Measurements from ENCODE around the gene DDX31.
"Not testable (repeated sequence)": the region's sequence is repeated elsewhere in the genome, so short reads cannot be mapped to it uniquely, and the experiment has no call there.

The DDX31 gene

DNA sequence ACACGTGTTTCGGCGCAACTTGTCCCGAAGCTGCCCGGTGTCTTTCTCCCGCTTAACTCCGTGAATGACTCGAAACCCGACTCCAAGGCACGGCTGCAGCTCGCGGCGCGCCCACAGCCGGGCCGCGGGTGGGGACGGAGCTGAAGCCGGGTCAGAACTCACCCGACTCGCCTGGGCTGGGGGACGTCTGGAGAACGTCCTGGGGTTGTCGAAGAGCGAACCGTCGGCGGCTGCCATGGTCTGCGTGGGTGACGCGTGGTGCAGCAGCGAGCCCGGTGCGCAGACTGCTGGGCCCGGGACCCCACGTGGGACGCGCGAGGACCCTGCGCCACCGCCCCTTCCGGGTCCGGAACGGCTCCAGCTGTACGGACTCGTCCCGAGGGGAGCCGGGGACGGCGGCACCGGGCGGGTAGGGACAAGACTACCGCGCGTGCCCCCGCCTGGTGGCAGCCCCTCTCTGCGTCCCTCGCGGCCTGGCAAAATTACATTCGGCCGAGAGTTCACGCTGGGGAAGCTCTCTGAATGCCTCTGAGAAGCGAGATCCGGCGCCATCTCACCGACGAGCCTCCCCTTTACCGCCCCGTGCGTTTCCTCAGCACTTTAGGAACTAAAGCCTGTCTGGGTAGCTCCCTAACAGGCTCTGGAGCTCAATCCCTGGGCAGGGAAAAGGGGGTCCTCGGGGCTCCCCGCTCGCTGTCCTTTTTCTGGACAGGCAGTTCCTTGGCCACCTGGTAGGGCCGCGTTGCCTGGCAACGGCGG is at the start of gene DDX31:
DDX31 (minus strand) TSS at position 286 of the 759 bp plus-strand sequence; CDS start at position 237, 49 bp downstream.
- peak; percentile 72 to 97 (median 97) for DNase-seq

- DNase-seq = not testable (repeated sequence)
These were observed 48.7 kb upstream of the DDX31 start for GRCh38 chr9:132718381-132718928.

DNA sequence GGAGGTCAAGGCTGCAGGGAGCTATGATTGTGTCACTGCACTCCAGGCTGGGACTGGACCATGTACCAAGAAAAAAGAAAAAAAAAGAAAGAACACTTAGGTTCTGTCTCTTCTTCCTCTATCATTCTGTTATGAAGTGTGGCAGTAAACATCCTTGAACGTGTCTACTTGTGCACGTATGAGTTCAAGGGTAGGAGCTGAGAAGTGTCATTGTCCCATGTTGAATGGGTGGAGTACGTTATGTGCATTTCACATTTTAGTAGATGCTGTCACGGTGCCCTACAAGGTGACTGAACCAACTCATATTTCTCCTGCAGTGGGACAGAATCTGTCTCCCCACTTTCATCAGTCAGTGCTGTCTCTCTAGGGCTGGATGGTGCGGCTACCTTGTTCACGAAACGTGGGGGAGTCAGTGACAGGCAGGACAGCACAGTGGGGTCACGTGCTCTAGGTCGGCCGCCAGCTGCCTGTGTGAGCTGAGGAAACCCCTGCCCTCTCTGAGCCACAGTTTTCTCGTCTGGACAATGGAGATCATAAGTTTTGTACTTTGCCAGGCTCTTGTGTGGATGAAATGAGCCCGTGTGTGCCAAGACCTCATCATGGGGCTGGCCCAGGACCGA is 47.7 kb upstream of the DDX31 start:
- DNase-seq = no peak

GRCh38 chr9:132716007-132716406 is 46.2 kb upstream of the DDX31 start:
- no peak for DNase-seq

DNA sequence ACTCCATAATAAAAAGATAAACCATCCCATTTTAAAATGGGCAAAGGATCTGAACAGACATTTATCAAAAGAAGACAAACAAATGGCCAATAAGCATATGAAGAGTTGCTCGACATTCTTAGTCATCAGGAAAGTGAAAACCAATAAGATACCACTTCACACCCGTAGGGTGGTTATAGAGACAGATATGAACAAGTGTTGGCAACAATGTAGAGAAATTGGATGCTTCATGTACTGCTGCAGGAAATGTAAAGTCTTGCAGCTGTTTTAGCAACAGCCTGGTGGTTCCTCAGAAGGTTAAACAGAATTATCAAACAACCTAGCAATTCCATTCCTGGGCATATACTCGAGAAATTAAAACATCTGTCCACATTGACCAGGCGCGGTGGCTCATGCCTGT is 43.0 kb upstream of the DDX31 start:
- DNase-seq = no peak

- no peak for DNase-seq
These were observed 42.1 kb upstream of the DDX31 start for GRCh38 chr9:132711846-132712245.

DNA sequence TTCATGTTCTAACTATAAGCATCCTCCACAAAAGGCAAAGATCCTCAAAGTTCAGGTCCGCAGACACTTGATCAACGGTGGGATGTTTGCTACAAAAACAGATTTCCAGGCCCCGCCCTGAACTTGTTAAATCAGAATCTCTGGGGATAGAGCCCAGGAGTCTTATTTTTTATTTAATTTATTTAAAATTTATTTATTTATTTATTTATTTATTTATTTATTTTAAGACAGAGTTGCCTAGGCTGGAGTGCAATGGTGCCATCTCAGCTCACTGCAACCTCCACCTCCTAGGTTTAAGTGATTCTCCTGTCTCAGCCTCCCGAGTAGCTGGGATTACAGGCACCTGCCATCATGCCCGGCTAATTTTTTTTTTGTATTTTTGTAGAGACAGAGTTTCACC is 41.4 kb upstream of the DDX31 start:
- DNase-seq = not testable (repeated sequence)

GRCh38 chr9:132710333-132710732 is 40.5 kb upstream of the DDX31 start:
- no peak for DNase-seq

- DNase-seq = no peak
These were observed 39.1 kb upstream of the DDX31 start for GRCh38 chr9:132708769-132709430.

- no peak for DNase-seq
These were observed 38.5 kb upstream of the DDX31 start for GRCh38 chr9:132708239-132708638.

DNA sequence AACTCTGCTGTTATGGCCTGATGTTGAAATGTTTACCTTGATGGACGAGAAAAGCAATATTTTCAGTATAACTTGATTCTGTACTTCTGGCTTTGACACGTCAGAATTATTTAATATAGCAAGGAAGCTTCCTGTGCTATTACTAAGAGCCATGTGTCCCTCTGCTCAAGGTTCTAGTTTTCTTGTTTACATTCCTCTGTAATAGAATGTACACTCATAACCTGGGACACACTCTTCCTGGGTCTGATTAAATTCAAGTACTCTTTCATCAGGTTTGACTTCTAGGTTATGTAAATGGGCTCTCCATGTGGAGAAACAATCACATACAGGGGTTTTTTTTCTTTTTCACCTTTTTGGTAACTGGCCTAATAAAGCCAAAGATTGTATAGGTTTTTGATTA is 33.6 kb upstream of the DDX31 start:
- no peak for DNase-seq

- no peak for DNase-seq
These were observed 32.5 kb upstream of the DDX31 start for GRCh38 chr9:132702254-132702653.

DNA sequence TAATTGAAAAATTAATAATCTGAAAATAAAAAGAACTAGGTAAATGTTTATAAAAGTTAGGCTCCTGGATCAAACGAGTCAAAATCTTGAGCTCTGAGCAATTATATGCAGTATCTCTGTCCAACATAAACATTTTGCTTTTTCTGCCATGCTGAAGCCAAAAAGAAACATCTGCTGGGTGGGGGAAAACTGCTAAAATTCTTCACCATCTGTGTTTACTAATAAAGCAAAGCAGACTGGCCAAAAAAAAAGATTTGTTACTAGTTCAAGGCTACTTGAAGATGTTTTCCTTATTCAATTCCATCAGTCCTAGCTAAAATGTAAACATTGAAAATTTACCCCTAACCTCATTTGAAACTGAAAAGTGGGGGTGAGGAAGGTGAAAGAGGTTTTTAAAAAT is 30.2 kb upstream of the DDX31 start:
- DNase-seq = no peak

- DNase-seq = no peak
These were observed 29.2 kb upstream of the DDX31 start for GRCh38 chr9:132698989-132699388.

DNA sequence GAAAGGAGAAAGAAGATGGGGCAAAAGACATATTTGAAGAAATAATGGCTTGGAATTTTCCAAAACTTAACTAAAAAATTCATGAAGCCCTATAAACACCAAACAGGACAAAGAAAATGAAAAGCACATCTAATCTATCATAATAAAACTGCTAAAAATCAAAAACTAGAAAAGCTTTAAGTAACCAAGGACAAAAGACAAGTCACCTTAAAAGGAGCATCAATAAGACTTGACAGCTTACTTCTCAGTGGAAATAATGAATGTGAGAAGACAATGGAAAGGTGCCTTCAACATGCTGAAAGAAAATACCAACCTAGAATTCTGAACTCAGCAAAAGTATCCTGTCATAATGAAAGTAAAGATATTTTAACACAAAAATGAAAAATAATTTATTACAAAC is 27.4 kb upstream of the DDX31 start:
- no peak for DNase-seq

DNA sequence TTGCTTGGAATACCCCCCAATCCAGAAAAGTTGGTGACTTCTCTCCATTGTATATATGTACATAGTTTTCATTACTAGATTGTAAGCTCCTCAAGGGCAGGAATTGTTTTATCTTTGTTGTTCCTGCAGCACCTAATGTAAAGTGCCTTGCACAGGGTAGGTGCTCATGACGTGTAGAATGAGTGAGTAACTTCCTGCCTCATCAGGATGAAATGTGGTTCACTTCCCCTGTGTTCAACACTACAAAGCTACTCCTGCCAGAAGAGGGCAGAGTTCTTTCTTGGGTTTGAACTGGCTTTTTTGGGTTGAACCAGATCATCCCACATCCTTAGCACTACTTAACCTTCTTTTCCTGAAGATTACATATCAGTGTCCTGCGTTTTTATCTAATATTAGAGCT is 24.4 kb upstream of the DDX31 start:
- DNase-seq = no peak

- DNase-seq = no peak
These were observed 20.9 kb upstream of the DDX31 start for GRCh38 chr9:132690696-132691095.

DNA sequence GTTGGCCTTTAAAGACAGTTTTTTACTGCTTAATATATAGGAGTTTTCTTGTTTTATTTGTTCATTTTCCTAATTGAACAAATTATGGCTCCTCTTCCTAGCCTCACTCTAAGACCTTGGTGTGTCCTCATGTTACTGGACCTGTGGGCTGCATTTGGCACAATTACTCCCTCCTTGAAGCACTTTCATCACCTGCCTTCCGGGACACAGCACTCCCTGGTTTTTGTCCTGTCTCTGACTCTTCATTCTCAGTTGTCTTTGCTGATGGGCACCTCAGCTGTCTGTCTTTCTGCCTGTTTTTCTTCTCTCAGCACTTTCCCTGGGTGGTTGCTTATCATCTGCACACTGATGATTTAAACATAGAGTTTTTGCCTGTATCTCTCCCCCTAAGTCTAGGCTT is 14.1 kb upstream of the DDX31 start:
- DNase-seq = no peak

DNA sequence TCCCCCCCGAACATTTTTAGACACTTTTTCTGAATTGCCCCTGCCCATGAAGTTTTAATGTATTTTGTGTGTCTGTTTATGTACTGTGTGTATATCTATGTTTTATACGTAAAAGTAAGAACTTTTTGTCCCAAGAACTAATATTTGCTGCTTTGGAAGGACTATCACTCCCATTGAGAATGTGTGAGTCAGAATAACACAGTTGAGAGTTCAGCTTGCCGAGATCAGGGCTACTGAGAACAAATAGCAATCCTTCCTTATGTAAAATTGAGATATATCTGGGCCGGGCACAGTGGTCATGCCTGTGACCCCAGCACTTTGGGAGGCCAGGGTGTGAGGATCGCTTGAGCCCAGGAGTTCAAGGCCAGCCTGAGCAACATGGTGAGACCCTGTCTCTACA is 11.8 kb upstream of the DDX31 start:
- DNase-seq = no peak

DNA sequence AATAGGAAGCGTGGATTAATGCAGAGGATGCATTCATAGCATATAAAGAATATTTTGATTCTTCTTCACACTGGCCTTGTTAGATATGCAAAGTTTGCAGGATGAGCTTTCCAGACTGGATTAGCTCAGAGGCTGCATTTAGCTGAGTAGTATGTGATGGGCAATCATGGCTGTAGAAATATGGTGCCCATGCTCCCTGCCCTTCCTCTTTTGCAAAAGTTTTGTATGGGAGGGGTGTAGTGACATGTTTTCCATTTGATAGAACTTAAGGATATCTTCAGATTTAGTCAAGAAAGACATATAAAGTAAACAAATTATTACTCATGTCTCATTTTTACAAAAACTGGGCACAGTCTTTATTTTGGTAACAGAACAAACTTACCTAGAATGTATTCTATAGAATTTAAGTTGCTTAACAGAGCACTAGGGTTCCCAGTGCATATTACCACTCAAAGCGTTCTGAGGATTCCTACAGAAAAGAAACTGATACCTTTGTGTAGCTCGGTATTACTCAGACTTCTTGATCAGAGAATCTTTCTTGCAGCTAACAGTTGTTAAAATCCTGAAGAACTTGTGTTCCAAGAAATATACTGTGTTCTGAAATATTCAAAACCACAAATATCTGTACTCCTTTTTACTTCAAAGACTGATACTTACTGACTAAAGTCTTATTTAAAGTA is 10.3 kb upstream of the DDX31 start:
- no peak for DNase-seq

DNA sequence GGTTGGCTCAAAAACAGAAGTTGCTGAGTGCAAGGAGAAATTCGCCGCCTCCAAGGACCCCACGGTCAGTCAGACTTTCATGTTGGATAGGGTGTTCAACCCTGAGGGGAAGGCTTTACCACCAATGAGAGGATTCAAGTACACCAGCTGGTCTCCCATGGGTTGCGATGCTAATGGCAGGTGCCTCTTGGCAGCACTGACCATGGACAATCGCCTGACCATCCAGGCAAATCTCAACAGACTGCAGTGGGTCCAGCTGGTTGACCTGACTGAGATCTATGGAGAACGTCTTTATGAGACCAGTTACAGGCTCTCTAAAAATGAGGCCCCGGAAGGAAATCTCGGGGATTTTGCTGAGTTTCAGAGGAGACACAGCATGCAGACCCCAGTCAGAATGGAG is 8.2 kb upstream of the DDX31 start:
- DNase-seq = no peak

GRCh38 chr9:132674485-132674884 is 4.7 kb upstream of the DDX31 start:
- no peak for DNase-seq

GRCh38 chr9:132673355-132673754 is 3.6 kb upstream of the DDX31 start:
- peak in 1 of 3 experiments; percentile 7 for DNase-seq

DNA sequence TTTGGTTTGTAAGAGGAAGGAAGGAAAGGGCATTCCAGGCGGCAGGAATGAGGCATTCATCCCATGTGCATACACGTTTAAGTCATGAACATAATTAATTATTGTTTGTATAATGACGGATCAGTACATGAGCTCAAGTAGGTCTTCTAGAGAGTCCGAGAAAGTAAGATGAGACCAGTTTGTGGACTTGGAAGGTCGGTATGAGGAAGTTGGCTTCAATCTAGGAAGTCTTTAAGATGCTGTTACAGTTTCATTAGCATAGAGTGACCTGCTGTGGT is 2.6 kb upstream of the DDX31 start:
- DNase-seq = no peak

Measured in NCI-H1417 (cell line).